Keratinocyte (primary cell): Measurements from ENCODE around the gene ELP4. TPM values are rescaled to one million over a fixed set of nuclear protein-coding genes. Genes with fewer than 3 reads are reported as not detected.

Source experiments
- DNase-seq: peaks from one replicate; pipeline ENCODE4 v3.0.0-alpha.2; 2011; ENCODE audit warnings: low read depth, missing footprints, low spot score
- FAIRE-seq: peaks from 2 replicates; lab custom pipeline; 2011; peaks lifted over from hg19 to GRCh38; lab: Jason Lieb, UNC
- H2AFZ ChIP-seq: 2 replicates; pipeline ENCODE4 v1.6.0; 2012; ENCODE audit warnings: low read length, control low read depth, inconsistent platforms; ENCODE audit not compliant: control insufficient read depth
- H3K27ac ChIP-seq: 2 replicates; pipeline ENCODE4 v1.5.1; 2011; ENCODE audit warnings: low read length; ENCODE audit not compliant: control insufficient read depth, insufficient read depth
- H3K27me3 ChIP-seq: 3 replicates; pipeline ENCODE4 v1.6.0; 2011; ENCODE audit warnings: low read length; ENCODE audit not compliant: control insufficient read depth, insufficient read depth; ENCODE audit errors: extremely low read depth
- H3K36me3 ChIP-seq, 2 experiments: 2 replicates in 1 of 2; 3 replicates in 1 of 2; pipeline ENCODE4 v1.5.1; 2011; ENCODE audit warnings: low read length in 2 of 2, mild to moderate bottlenecking in 1 of 2; ENCODE audit not compliant: control insufficient read depth in 2 of 2, insufficient read depth in 2 of 2; ENCODE audit errors: extremely low read depth in 1 of 2
- H3K4me1 ChIP-seq: 3 replicates; pipeline ENCODE4 v1.5.1; 2011; ENCODE audit warnings: low read length; ENCODE audit not compliant: control insufficient read depth, insufficient read depth; ENCODE audit errors: extremely low read depth
- H3K4me2 ChIP-seq: 3 replicates; pipeline ENCODE4 v1.6.0; 2011; ENCODE audit warnings: low read depth, low read length; ENCODE audit not compliant: control insufficient read depth, insufficient read depth; ENCODE audit errors: extremely low read depth
- H3K4me3 ChIP-seq, 3 experiments: fragments of 200-600 bp in 1 of 3; sonication (generic) in 1 of 3; 2 replicates in 2 of 3; 3 replicates in 1 of 3; pipeline ENCODE4 v1.5.1; 2011 to 2016; ENCODE audit warnings: low read length in 3 of 3, mild to moderate bottlenecking in 3 of 3, control low read depth in 2 of 3, inconsistent platforms in 1 of 3, low read depth in 1 of 3, mixed read lengths in 1 of 3, mixed run types in 1 of 3, moderate library complexity in 1 of 3; ENCODE audit not compliant: control insufficient read depth in 2 of 3, insufficient read depth in 2 of 3; ENCODE audit errors: extremely low read depth in 1 of 3
- H3K79me2 ChIP-seq: 2 replicates; pipeline ENCODE4 v1.6.0; 2012; ENCODE audit warnings: low read length; ENCODE audit not compliant: control insufficient read depth, insufficient read depth
- H3K9ac ChIP-seq: 3 replicates; pipeline ENCODE4 v1.6.0; 2011; ENCODE audit warnings: low read length; ENCODE audit not compliant: control insufficient read depth, insufficient read depth; ENCODE audit errors: extremely low read depth
- H3K9me1 ChIP-seq: 3 replicates; pipeline ENCODE4 v1.6.0; 2011; ENCODE audit warnings: low read length; ENCODE audit not compliant: control insufficient read depth, insufficient read depth; ENCODE audit errors: extremely low read depth
- H3K9me3 ChIP-seq: 2 replicates; pipeline ENCODE4 v1.5.1; 2012; ENCODE audit warnings: low read depth, low read length; ENCODE audit not compliant: control insufficient read depth
- H4K20me1 ChIP-seq: 3 replicates; pipeline ENCODE4 v1.6.0; 2011; ENCODE audit warnings: low read length; ENCODE audit not compliant: control insufficient read depth, insufficient read depth; ENCODE audit errors: extremely low read depth
- CTCF ChIP-seq, 3 experiments: IDR thresholded peaks in 1 of 3; conservative IDR thresholded peaks in 1 of 3; optimal IDR thresholded peaks in 1 of 3; 2 replicates in 2 of 3; 3 replicates in 1 of 3; pipeline versions ENCODE3 to v1.5.1; 2011; ENCODE audit warnings: low read length in 3 of 3, mild to moderate bottlenecking in 3 of 3, moderate library complexity in 2 of 3, control low read depth in 1 of 3, inconsistent platforms in 1 of 3; ENCODE audit not compliant: insufficient read depth in 2 of 3; ENCODE audit errors: extremely low read depth in 1 of 3
- EZH2 ChIP-seq: IDR thresholded peaks from one replicate; pipeline ENCODE4 v1.6.1; 2012; ENCODE audit warnings: inconsistent platforms, mild to moderate bottlenecking, low read length, moderate library complexity
- dilution Hi-C: fragments of 300-500 bp; cut with MboI; formaldehyde crosslinking; loops from one replicate; pipeline ENCODE4 v1.7.0; 2020; ENCODE audit warnings: low sequenced_read_pairs; ENCODE audit not compliant: extremely low pct_ligation_motif_present
- polyA plus RNA-seq, 5 experiments: library from polyadenylated mRNA; depleted of rRNA in 3 of 5; stranded (reverse) in 3 of 5; stranded (forward) in 1 of 5; unstranded in 1 of 5; fragments of >200 nt; gene quantifications; 1 replicate in 1 of 5; 2 replicates in 3 of 5; 3 replicates in 1 of 5; pipeline versions ENCODE4 v1.2.1 to v1.2.3, GENCODE V29; 2011 to 2012; ENCODE audit warnings: missing spikeins in 2 of 5, low read depth in 1 of 5, low replicate concordance in 1 of 5

ELP4 gene
- polyA plus RNA-seq, 1 donor (not counting 4 experiments of a cell fraction or from before 2014, with no cell fraction given) = 29.6 TPM

GRCh38 chr11:31813391-31814175 is 304.0 kb downstream of the ELP4 start:
- H4K20me1 ChIP-seq = peaks cover 6% of the 10 kb centered on the region
- H3K79me2 ChIP-seq = no peaks in the 10 kb centered on the region
- dilution Hi-C loops = no loop called here
- H2AFZ ChIP-seq = no peak overlapping the region
- no peaks in the 10 kb centered on the region for H3K36me3 ChIP-seq
- H3K9me3 ChIP-seq = no peaks in the 10 kb centered on the region
- TF ChIP-seq EZH2 (peak; percentile 46), CTCF (optimal IDR thresholded peaks at IDR 0.05 in 1 of 3, IDR thresholded peaks at IDR 0.05 in 1 of 3, conservative IDR thresholded peaks at IDR 0.05 in 1 of 3; ENCODE audit: extremely low read depth in 1 of 3, insufficient read depth in 2 of 3, low read length in 3 of 3) (no peak)
- no peak overlapping the region for H3K9ac ChIP-seq
- no peaks in the 10 kb centered on the region for H3K9me1 ChIP-seq
- peaks cover 38% of the 10 kb centered on the region for H3K4me1 ChIP-seq
- peak overlapping the region; percentile 45 for H3K4me2 ChIP-seq
- FAIRE-seq (no peak), DNase-seq (no peak)
- H3K27me3 ChIP-seq = peaks cover 100% of the 10 kb centered on the region
- no peak overlapping the region for H3K27ac ChIP-seq
- peak overlapping the region in 2 of 3 experiments; percentile 25 to 38 for H3K4me3 ChIP-seq

- no peak overlapping the region for H3K4me3 ChIP-seq
- H3K4me2 ChIP-seq = no peak overlapping the region
- dilution Hi-C loops = no loop called here
- H3K79me2 ChIP-seq = no peaks in the 10 kb centered on the region
- no peak overlapping the region for H3K27ac ChIP-seq
- no peak for FAIRE-seq
- H3K4me1 ChIP-seq = peaks cover 38% of the 10 kb centered on the region
- TF ChIP-seq EZH2 (peak; percentile 72), CTCF (optimal IDR thresholded peaks at IDR 0.05 in 1 of 3, IDR thresholded peaks at IDR 0.05 in 1 of 3, conservative IDR thresholded peaks at IDR 0.05 in 1 of 3; ENCODE audit: extremely low read depth in 1 of 3, insufficient read depth in 2 of 3, low read length in 3 of 3) (no peak)
- DNase-seq = no peak
- H2AFZ ChIP-seq = no peak overlapping the region
- no peaks in the 10 kb centered on the region for H3K9me1 ChIP-seq
- H3K27me3 ChIP-seq = peaks cover 100% of the 10 kb centered on the region
- H3K36me3 ChIP-seq = no peaks in the 10 kb centered on the region
- no peak overlapping the region for H3K9ac ChIP-seq
- no peaks in the 10 kb centered on the region for H3K9me3 ChIP-seq
- H4K20me1 ChIP-seq = peaks cover 6% of the 10 kb centered on the region
Measured at GRCh38 chr11:31814176-31814868, 304.8 kb downstream of the ELP4 start.
